Loucy (cell line): ENCODE data around the gene STPG3.

ENCODE experiments used
- H2AFZ ChIP-seq: fragments of 200-600 bp; sonication (generic); 2 replicates; pipeline ENCODE4 v1.6.0; 2016; ENCODE audit warnings: antibody characterized with exemption, mild to moderate bottlenecking, low read length, moderate library complexity
- H3F3A ChIP-seq: fragments of 200-600 bp; 2 replicates; pipeline ENCODE4 v1.6.0; 2016; ENCODE audit warnings: antibody characterized with exemption, low read depth, mild to moderate bottlenecking
- H3K27me3 ChIP-seq: fragments of 200-600 bp; sonication (generic); 2 replicates; pipeline ENCODE4 v1.6.1; 2014; ENCODE audit warnings: low read length, mild to moderate bottlenecking; ENCODE audit not compliant: insufficient read depth, poor library complexity, severe bottlenecking
- H3K36me3 ChIP-seq: fragments of 200-600 bp; sonication (generic); 2 replicates; pipeline ENCODE4 v1.6.1; 2016; ENCODE audit warnings: low read length; ENCODE audit not compliant: insufficient read depth
- H3K4me1 ChIP-seq: fragments of 200-600 bp; sonication (generic); 2 replicates; pipeline ENCODE4 v1.5.1; 2014; ENCODE audit warnings: low read length, mild to moderate bottlenecking; ENCODE audit not compliant: insufficient read depth, poor library complexity, severe bottlenecking
- H3K4me2 ChIP-seq: fragments of 200-600 bp; sonication (generic); 2 replicates; pipeline ENCODE4 v1.6.0; 2014; ENCODE audit warnings: antibody characterized with exemption, low read length, low read depth, mild to moderate bottlenecking; ENCODE audit not compliant: poor library complexity, severe bottlenecking
- H3K4me3 ChIP-seq: fragments of 200-600 bp; sonication (generic); 2 replicates; pipeline ENCODE4 v1.5.1; 2014; ENCODE audit warnings: low read length, mild to moderate bottlenecking, mixed read lengths; ENCODE audit not compliant: poor library complexity, severe bottlenecking
- H3K79me2 ChIP-seq: fragments of 200-600 bp; sonication (generic); 2 replicates; pipeline ENCODE4 v1.6.1; 2014; ENCODE audit warnings: low read length; ENCODE audit not compliant: insufficient read depth
- H3K9ac ChIP-seq: fragments of 200-600 bp; sonication (generic); 2 replicates; pipeline ENCODE4 v1.6.0; 2014; ENCODE audit warnings: mild to moderate bottlenecking, low read depth, low read length, moderate library complexity; ENCODE audit not compliant: poor library complexity, severe bottlenecking
- H3K9me2 ChIP-seq: fragments of 200-600 bp; sonication (generic); replicated peaks from 2 replicates; pipeline ENCODE4 v1.6.1; 2016; ENCODE audit warnings: low read depth, low read length, mixed read lengths
- H3K9me3 ChIP-seq: fragments of 200-600 bp; sonication (generic); 2 replicates; pipeline ENCODE4 v1.6.1; 2014; ENCODE audit warnings: mild to moderate bottlenecking, antibody characterized with exemption, low read length, low read depth; ENCODE audit not compliant: insufficient read depth
- H4K20me1 ChIP-seq: fragments of 200-600 bp; sonication (generic); 2 replicates; pipeline ENCODE4 v1.6.0; 2014; ENCODE audit warnings: antibody characterized with exemption, low read length, mild to moderate bottlenecking; ENCODE audit not compliant: insufficient read depth, poor library complexity, severe bottlenecking
- EZH2phosphoT487 ChIP-seq: fragments of 200-600 bp; IDR thresholded peaks from 2 replicates; pipeline ENCODE4 v1.6.1; 2018; ENCODE audit warnings: antibody characterized with exemption, mild to moderate bottlenecking, moderate library complexity, borderline replicate concordance
- TF ChIP-seq, protein P1 (sequence below): fragments of 200-600 bp; sonication (generic); conservative IDR thresholded peaks from 2 replicates; pipeline ENCODE4 v1.5.1; 2014; ENCODE audit warnings: mild to moderate bottlenecking, antibody characterized with exemption, low read length

The STPG3 gene

DNA sequence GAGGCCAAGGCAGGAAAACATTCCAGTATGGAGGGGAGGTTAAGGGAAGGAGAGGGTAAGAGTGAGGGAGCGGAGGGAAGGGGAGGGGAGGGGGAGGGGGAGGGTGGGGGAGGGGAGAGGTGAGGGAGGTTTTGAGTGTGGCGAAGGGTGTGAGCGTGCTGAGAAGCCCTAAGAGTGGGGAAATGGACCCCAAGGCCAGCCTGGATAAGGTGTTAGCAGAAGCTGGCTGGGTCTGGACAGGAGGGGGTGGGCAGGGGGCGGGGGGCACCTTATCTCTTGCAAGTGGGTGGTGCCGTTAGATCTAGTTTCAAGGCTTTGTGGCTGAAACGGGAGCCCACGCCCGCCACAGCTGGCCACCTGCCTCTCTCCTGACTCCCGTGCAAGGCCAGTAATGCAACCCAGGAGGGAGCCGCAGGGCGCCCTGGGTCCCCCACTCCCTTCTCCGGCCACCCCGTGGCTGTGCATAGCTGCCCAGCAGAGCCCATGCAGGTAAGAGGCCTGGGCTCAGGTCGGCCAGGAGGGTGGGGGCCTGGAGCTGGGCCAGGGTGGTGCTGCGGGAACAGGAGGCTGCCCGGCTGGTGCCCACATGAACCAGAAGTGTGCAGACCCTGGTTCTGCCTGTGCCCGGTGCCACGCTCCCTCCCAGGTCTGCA, 23.1 kb upstream of the STPG3 start:
- Histone ChIP-seq H3K9me3 (no peaks in the 10 kb centered on the region), H3F3A (no peaks in the 10 kb centered on the region), H3K27me3 (no peaks in the 10 kb centered on the region), H3K79me2 (no peaks in the 10 kb centered on the region), H2AFZ (no peak overlapping the region), H3K36me3 (no peaks in the 10 kb centered on the region), H3K4me3 (no peak overlapping the region), H3K9ac (no peak overlapping the region), H3K9me2 (no peaks in the 10 kb centered on the region), H3K4me1 (peaks cover 16% of the 10 kb centered on the region), H4K20me1 (no peaks in the 10 kb centered on the region), H3K4me2 (no peak overlapping the region)
- no peak for TF ChIP-seq EZH2phosphoT487
- TF ChIP-seq, protein P1, sequence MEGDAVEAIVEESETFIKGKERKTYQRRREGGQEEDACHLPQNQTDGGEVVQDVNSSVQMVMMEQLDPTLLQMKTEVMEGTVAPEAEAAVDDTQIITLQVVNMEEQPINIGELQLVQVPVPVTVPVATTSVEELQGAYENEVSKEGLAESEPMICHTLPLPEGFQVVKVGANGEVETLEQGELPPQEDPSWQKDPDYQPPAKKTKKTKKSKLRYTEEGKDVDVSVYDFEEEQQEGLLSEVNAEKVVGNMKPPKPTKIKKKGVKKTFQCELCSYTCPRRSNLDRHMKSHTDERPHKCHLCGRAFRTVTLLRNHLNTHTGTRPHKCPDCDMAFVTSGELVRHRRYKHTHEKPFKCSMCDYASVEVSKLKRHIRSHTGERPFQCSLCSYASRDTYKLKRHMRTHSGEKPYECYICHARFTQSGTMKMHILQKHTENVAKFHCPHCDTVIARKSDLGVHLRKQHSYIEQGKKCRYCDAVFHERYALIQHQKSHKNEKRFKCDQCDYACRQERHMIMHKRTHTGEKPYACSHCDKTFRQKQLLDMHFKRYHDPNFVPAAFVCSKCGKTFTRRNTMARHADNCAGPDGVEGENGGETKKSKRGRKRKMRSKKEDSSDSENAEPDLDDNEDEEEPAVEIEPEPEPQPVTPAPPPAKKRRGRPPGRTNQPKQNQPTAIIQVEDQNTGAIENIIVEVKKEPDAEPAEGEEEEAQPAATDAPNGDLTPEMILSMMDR = no peak

GRCh38 chr9:137228506-137228967, 22.5 kb upstream of the STPG3 start:
- Histone ChIP-seq H3K36me3 (no peaks in the 10 kb centered on the region), H4K20me1 (no peaks in the 10 kb centered on the region), H2AFZ (no peak overlapping the region), H3K4me1 (peaks cover 15% of the 10 kb centered on the region), H3K9ac (no peak overlapping the region), H3K4me3 (no peak overlapping the region), H3F3A (no peaks in the 10 kb centered on the region), H3K4me2 (no peak overlapping the region), H3K27me3 (no peaks in the 10 kb centered on the region), H3K79me2 (no peaks in the 10 kb centered on the region), H3K9me3 (no peaks in the 10 kb centered on the region), H3K9me2 (no peaks in the 10 kb centered on the region)
- no peak for TF ChIP-seq EZH2phosphoT487
- TF ChIP-seq, protein P1 = no peak

GRCh38 chr9:137228968-137229896, 21.9 kb upstream of the STPG3 start:
- no peak overlapping the region for H3K4me3 ChIP-seq

More at GRCh38 chr9:137228968-137229896, 21.9 kb upstream of the STPG3 start:
- Histone ChIP-seq H4K20me1 (no peaks in the 10 kb centered on the region), H3K9me2 (no peaks in the 10 kb centered on the region), H3K79me2 (no peaks in the 10 kb centered on the region), H3K27me3 (no peaks in the 10 kb centered on the region), H3K4me2 (no peak overlapping the region), H3K9me3 (no peaks in the 10 kb centered on the region), H3K9ac (no peak overlapping the region), H3K4me1 (peaks cover 9% of the 10 kb centered on the region), H3K36me3 (no peaks in the 10 kb centered on the region), H3F3A (no peaks in the 10 kb centered on the region), H2AFZ (no peak overlapping the region)
- TF ChIP-seq, protein P1 = no peak
- no peak for TF ChIP-seq EZH2phosphoT487
